Breast epithelium (tissue), 3 donors: ENCODE data around the gene PPM1H.

Experiments
- POLR2A ChIP-seq: fragments of 450-650 bp; IDR thresholded peaks from one replicate; pipeline ENCODE4 v1.6.1; 2016; ENCODE audit warnings: antibody characterized with exemption, mild to moderate bottlenecking, moderate library complexity
- POLR2AphosphoS5 ChIP-seq, 3 donors: sonication (generic); formaldehyde crosslinking; IDR thresholded peaks; one replicate each; pipeline ENCODE4 v1.6.1; 2017; ENCODE audit warnings: antibody characterized with exemption in 3 of 3
- TF ChIP-seq, protein P1 (sequence below), 3 donors: fragments of 450-650 bp; IDR thresholded peaks; one replicate each; pipeline ENCODE4 v1.5.1; 2016 to 2017; ENCODE audit warnings: antibody characterized with exemption in 3 of 3, mild to moderate bottlenecking in 3 of 3, moderate library complexity in 3 of 3

DNA sequence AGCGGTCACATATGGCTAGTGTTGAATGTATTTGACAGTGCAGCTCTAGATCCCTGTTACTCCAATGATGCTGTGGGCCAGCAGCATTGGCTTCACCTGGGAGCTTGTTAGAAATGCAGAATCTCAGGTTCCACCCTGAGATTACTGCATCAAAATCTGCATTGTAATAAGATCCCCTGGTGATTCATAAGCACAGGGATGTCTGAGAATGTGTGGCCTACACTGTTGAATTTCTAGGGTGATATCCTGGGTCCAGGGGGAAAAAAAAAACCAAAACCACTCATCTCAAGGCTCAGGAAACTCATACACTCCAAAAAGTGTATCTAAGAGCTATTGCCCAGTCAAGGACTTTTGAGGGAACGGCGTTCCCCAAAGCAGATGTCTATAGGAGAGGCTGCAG lies 196.8 kb downstream of the PPM1H start:
- TF ChIP-seq POLR2A (no peak), POLR2AphosphoS5 (IDR thresholded peaks at IDR 0.05) (no peak)
- TF ChIP-seq, protein P1, sequence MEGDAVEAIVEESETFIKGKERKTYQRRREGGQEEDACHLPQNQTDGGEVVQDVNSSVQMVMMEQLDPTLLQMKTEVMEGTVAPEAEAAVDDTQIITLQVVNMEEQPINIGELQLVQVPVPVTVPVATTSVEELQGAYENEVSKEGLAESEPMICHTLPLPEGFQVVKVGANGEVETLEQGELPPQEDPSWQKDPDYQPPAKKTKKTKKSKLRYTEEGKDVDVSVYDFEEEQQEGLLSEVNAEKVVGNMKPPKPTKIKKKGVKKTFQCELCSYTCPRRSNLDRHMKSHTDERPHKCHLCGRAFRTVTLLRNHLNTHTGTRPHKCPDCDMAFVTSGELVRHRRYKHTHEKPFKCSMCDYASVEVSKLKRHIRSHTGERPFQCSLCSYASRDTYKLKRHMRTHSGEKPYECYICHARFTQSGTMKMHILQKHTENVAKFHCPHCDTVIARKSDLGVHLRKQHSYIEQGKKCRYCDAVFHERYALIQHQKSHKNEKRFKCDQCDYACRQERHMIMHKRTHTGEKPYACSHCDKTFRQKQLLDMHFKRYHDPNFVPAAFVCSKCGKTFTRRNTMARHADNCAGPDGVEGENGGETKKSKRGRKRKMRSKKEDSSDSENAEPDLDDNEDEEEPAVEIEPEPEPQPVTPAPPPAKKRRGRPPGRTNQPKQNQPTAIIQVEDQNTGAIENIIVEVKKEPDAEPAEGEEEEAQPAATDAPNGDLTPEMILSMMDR (IDR thresholded peaks at IDR 0.05), result no peak
